Inflammatory macrophage (primary cell): ENCODE results near the gene SPTBN5.

ENCODE experiments used
- DNase-seq, 2 donors: peaks; one replicate each; pipeline ENCODE4 v3.0.0-alpha.2; 2020 to 2022

Gene SPTBN5

GRCh38 chr15:41801185-41801584 is 92.7 kb downstream of the SPTBN5 start:
- DNase-seq: no peak

GRCh38 chr15:41799488-41799805 is 94.4 kb downstream of the SPTBN5 start:
- DNase-seq: no peak

DNA sequence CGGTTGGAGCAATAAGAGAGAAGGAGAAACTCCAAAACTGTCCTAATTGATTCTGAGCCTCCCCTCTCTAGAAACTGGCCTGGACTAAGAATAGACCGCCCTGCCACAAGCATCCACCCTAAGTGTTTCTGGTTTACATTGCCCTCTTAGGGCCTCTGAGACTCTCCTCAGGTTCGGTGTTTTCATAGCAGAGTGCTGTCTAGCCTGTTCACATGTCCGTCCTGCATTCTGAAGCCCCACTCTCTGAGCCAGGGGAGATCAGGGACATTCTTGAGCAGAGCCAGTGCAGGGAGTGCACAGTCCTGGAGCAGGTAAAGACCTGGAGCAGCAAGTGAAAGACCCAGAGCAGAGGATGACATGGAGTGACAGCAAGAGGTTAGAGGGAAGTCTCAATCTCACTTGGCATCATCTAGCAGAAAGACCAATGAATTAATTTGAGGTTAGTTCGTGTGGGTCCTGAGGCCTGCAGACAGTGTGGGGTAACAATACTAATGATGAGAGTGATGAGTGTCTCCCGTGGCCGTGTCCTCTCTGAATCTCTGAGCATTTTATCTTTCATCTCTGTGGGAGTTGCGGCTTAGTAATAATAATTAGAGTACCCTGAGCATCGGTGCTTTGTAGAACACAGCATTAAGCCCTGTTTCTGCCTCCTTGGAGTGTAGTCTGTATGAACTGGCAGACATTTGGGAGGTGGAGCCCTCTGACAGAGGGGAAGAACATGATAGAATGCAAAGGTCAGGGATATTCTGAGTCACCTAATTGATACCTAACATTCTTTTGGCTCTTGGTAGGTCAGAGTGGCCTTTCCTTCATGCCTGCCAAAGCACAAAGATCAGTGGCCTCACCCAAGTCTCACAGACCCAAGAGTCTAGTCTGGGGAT is 95.0 kb downstream of the SPTBN5 start:
- DNase-seq: no peak
